Activated CD8-positive, alpha-beta memory T cell treated with anti-CD3 and anti-CD28 coated beads for 48 hours (primary cell): ENCODE measurements around the gene OPCML.

Experiments used
- DNase-seq, 3 experiments: peaks; one replicate each; pipeline ENCODE4 v3.0.0-alpha.2; 2020; ENCODE audit warnings: low read depth in 2 of 3, low spot score in 2 of 3

The OPCML gene

GRCh38 chr11:133041928-133042882, 490.1 kb downstream of the OPCML start:
- DNase-seq: no peak

DNA sequence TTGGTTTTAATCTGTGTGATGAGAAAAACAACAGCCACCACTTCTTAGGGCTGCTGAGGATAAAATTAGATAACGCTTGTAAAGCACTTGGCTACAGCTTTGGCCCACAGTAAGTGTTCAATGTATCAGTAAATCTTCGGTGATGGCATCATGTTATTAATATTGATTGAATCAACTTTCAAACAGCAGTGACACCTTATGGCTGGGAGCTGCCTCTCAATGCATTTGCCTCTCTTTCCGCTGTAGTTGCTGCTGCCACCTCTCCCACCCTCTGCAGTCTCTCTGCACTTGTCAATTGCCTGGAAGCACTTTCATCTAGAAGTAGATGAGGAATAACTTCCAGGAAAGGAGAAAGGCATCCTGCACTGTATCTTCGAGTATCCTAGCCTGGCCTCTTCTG, 491.1 kb downstream of the OPCML start:
- no peak for DNase-seq

DNA sequence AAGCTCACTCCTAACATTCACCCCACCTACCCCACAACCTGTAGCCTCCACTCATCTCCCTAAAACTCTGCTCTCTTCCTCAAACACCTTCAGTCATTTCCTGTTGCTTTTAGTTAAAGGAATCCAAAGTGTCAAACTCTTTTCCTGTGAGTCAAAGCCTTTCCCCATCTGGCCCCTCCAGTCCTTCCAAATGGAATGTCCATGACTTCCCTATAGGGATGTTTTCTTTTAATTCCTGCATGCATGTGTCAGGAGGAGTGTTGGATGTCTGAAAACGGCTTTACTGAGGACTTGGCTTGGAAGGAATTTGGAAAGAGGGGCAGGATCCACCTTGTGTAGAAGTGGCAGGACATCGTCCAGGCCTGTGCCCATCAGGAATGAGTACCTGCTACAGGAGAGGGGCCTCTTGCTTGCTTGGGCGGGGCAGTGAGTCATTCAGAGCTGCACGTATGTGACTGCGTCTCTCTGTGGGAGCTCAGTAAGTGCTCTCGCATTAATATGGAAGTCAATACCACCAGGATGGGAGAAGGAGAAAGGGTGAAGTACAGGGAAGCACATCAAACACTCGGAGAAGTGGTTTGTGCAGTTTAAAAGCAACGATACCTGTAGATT, 491.9 kb downstream of the OPCML start:
- DNase-seq: no peak

- no peak for DNase-seq
These were observed 493.5 kb downstream of the OPCML start for GRCh38 chr11:133038850-133039249.

DNA sequence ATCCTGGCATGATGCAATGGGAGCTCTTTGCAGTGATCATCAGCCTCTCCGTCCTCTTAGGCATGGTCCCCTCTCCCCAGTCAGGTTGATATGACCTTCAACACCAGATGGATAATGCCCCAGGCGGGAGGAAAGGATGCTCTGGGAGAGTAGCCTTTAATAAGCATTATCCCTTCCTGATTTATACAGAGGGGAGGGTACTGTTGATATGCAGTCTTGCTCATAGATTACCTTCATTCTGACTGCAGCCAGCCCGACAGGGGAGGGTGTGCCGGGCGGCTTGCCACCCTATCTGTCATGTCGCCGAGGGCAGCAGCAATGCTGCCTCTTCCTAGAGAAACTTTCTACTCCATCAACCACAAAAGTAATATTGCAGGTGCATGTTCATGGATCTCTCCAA, 497.4 kb downstream of the OPCML start:
- no peak for DNase-seq

DNA sequence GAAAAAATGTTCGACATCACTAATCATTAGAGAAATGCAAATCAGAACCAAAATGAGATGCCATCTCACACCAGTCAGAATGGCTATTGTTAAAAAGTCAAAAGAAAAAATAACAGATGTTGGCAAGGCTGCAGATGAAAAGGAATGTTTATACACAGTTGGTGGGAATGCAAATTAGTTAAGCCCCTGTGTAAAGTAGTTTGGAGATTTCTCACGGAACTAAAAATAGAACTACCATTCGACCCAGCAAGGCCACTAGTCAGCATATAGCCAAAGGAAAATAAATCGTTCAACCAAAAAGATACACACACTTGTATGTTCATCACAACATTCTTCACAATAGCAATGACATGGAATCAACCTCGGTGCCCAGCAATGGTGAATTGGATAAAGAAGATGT, 503.2 kb downstream of the OPCML start:
- no peak for DNase-seq

DNA sequence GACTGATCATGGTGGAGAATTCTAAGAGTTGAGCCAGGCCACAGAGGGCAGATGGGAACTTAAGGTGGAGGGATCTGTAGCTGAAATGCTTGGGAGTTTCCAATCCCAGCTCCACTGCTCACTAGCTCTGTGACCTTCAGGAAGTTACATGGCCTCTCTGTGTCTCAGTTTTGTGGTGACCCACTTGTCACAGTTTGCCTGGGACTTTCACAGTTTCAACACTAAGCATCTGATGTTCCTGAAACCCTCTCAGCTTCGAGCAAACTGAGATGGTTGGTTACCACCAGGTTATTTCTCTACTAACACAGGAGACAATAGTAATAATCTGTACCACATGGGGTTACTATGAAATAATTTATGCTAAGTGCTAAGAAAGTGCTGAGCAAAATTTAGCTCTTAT, 505.3 kb downstream of the OPCML start:
- DNase-seq: no peak

DNA sequence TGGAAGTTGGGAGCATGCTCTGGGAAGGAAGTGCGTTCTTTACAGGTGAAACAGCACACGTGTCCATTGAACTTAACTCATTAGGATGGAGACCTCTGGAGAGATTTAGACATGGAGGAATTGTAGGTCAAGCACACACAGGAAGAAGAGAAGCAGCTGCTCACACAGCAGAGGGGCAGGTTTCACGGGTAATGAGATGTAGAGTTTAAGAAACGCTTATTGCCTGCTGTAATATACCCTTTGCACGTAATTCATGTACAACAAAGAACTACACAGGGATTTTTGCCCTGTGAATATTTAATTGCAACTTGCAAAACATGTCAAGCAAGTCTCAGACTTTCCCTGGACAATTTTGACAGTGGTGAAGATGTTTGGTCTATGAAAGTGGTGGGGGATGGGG, 508.0 kb downstream of the OPCML start:
- DNase-seq: no peak

DNA sequence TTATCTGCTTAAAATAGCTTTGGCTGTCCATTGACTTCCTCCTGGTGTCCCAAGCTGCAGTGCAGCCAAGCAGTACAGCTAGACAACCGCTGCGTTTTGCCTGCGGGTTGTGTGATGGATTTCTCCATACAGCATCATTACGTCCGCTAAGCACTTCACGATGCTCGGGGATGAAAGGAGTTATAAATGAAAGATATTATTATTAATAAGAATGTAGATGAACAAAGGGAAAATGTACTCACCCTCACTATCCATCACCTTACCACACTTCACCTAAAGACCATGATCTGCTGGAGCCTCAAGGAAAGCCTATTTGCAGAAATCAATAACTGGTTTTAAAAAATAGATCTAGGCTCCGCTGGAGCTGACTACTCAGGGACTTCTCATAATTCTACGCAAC, 509.1 kb downstream of the OPCML start:
- no peak for DNase-seq

DNA sequence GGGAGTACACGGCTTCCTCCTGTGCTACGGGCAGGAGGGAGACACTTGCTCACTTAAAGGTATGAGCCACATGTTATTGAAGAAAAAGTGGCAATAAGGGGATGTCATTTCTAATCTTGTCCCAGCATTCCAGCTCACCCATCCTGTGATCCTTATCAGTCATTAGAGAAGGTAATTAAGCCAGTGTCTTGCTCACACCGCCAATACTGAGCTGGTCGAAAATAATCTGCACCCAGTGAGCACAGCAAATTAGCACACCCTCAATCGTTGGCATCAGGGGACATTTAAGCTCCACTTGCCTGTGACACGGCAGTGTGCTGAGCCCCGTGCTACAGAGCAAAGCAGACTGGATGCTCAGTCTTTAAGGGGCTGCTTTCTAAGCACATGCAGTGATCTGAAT, 510.7 kb downstream of the OPCML start:
- DNase-seq: no peak

GRCh38 chr11:133020372-133020714, 512.0 kb downstream of the OPCML start:
- no peak for DNase-seq

- DNase-seq: no peak
These were observed 512.5 kb downstream of the OPCML start for GRCh38 chr11:133019545-133020371.

GRCh38 chr11:133015457-133015856, 516.8 kb downstream of the OPCML start:
- no peak for DNase-seq

GRCh38 chr11:133014337-133014736, 518.0 kb downstream of the OPCML start:
- no peak for DNase-seq

DNA sequence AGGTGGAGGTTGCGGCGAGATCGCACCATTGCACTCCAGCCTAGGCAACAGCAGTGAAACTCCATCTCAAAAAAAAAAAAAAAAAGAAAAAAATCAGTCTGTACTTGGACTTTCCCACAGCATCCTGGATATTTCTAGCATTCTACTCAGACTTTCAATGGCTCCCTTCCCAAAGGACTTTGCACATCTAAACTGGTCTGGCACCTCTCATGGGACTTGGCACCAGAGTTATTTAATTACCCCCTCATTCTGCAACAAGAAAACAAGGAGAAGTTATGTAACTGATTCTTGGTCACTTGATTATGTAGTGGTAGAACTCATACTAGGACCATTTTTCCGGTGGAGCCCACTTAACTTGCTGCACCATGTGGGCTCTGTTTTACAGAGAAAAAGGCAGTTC, 519.5 kb downstream of the OPCML start:
- no peak for DNase-seq

DNA sequence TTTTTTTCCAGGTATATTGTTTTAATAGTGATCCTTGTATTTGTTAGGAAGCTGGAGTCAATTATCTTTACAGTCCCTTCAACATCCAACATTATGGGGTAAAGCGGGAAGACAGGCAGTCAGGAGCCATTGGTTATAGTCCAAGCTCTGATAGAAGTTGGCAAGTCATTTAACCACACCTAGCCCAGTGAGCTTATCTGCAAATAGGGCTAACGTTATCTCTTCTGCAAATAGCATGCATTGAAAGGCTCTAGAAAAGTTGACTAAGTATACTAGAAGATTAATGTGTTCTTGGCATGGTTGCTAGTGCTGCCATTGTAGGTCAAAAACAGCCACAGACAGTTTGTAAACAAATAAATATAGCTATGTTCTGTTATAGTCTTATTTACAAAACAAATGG, 520.7 kb downstream of the OPCML start:
- no peak for DNase-seq

GRCh38 chr11:133007027-133007584, 525.2 kb downstream of the OPCML start:
- DNase-seq: no peak

DNA sequence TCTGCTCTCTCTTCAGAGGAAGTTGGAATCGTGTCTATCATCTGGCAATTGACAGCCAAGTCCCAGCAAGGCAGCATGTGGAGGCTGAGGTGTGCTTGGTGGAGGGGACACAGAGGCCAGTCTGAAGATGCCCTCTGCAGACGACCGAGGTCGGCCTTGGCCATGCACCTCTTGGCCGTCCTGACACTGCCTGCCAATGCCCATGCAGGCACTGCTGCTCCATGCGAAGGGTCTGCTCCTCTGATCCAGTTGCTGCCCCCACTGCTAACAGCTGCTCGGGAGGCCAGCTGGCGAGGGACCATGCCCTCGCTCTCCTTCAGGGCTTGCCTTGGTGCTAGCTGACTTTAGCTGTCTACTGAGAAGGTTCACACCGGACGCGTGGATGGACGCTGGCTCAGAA, 527.9 kb downstream of the OPCML start:
- DNase-seq: no peak

GRCh38 chr11:132999516-132999915, 532.8 kb downstream of the OPCML start:
- no peak for DNase-seq

DNA sequence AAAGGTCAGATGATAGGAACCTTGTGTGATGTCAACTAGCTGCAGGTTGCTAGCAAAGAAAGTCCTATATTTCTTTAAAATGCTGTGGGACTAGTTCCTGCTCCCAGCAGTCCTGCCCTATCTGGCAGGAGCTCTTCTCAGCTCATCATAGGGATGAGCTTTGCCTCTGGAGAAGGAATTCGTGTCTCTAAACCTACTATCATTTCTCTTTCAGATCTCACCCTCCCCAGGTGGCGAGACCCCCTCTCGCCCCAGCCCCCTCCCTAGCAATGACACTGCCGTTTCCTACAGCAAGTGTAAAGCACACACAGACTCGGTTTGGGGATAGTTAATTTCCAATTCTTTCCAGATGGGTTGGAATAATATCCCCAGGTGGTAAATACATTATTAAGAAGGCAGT, 533.3 kb downstream of the OPCML start:
- no peak for DNase-seq

DNA sequence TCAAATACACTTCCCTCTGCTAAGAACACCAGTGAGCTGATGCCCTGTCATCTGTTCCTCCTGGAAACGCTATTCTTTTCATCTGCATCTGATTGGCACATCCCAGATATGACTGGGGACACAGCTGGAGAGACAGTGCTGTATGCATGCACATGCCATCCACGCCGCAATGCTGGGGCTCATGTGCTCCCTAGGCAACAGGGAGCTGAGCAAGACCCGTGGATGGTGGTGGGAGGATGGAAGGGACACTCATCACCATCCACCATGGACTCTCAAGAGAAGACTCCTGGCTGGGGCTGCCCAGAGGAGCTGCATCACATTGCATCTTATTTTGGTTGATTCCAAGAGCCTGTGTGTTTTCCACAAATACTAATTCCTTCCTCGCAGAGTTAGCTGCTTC, 534.9 kb downstream of the OPCML start:
- DNase-seq: no peak

DNA sequence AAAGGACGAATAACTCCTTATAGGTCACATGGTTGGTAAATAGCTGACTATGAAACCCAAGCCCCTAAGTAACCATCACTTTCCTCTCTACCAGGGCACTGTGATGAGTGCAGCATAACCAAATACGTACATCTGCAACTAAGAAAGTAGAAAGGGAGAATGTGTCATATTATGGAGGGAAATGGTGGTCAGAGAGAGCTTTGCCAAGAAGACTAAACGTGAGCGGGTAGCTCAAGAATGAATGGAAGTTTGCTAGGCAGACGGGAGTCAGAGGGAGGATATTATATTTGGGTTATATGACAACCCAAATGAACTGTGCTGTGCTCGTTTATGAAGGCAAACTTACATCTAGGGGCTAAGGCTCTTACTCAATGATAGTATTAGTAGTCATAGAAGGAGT, 537.3 kb downstream of the OPCML start:
- no peak for DNase-seq
